Bone marrow (tissue), 2 donors: ENCODE measurements around the gene EFNA4.
"Not testable (repeated sequence)": the region's sequence is repeated elsewhere in the genome, so short reads cannot be mapped to it uniquely, and the experiment has no call there.

ENCODE experiments used
- DNase-seq, 2 donors: peaks; one replicate each; lab custom pipeline; 2025; lab: John Stamatoyannopoulos, UW

The EFNA4 gene

DNA sequence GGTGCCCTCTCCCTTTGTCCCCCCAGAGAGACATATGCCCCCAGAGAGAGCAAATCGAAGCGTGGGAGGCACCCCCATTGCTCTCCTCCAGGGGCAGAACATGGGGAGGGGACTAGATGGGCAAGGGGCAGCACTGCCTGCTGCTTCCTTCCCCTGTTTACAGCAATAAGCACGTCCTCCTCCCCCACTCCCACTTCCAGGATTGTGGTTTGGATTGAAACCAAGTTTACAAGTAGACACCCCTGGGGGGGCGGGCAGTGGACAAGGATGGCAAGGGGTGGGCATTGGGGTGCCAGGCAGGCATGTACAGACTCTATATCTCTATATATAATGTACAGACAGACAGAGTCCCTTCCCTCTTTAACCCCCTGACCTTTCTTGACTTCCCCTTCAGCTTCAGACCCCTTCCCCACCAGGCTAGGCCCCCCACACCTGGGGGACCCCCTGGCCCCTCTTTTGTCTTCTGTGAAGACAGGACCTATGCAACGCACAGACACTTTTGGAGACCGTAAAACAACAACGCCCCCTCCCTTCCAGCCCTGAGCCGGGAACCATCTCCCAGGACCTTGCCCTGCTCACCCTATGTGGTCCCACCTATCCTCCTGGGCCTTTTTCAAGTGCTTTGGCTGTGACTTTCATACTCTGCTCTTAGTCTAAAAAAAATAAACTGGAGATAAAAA lies 23.5 kb downstream of the EFNA4 start:
- no peak for DNase-seq

DNA sequence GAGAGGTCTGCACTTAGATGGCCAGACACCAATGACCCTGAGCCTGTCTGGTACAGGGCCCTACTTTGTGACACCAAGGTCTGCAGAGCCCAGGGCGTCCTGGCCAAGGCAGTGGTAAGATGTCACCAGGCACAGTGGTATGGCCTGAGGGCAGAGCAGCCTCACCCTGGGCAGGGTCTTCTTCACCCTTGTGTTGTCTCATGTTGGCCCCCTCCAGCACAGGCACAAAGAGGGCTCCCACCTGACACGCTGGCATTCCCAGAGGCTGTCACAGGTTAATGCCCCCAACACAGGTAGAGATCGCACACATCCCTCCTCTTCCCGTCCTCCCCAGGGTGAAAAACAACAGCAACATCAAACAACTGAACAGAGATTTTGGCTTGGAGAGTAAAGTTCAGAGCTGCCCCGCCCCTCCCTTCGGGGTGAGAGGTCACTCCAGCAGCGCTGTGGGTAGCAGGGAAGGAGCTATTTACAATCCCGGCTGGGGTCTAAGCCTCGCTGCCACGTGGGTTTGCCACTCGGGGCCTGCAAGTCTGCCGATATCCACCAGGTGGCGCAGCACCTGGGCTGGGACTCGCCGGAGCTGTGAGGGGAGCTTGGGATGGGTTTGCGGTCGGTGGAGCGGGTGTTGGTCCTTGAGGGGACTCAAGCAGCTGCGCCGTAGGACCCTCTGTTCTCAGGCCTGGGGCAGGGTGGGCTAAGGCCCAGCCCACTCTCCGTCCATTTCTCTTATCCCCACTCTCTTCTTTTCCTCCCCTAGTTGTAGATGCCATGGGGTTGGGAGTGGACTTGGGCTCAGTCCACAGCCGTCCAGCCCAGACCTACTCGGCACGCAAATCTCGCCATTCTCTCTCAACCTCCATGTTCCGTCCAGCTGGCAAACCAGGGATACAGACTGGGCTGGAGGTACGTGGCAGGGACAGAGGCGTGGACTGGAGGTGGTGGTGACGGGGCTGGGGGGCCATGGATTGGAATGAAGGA lies 27.8 kb downstream of the EFNA4 start:
- peak; percentile 28 to 51 for DNase-seq

DNA sequence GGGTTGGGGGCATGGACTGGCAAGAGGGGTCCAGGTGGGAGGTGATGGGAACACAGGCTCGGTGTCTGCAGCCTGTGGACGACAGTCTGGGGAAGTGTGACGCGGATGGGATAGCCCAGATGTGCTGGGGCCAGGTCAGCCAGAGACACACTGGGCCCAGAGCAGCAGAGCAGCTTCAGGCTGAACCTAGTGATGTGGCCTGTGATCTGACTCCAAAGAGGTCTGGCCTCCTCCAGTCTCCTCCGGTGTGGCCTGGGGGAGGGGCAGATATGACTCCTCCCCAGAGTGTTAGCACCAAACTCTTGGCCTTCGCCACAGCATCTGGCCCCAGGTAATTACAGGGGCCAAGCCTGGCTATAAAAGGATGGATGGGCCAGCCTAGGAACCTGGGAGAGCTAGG lies 28.6 kb downstream of the EFNA4 start:
- DNase-seq: no peak

DNA sequence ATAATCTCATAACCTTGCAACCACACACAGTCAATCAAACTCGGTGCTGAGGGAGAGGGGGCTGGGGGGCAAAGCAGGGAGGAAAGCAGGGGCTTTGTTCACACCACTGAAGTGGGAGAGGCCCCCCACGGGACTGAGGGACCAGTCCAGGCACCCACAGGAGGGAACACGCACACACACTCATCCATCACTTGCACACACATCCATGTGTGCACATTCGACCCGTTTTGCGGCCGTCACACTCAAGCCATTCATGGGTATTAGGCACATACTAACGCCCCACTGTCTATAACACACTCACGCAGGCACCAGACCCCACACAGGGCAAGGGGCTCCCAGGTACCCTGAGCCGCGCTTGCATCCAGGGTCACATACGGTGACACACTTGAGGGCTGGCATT lies 29.1 kb downstream of the EFNA4 start:
- DNase-seq: no peak

DNA sequence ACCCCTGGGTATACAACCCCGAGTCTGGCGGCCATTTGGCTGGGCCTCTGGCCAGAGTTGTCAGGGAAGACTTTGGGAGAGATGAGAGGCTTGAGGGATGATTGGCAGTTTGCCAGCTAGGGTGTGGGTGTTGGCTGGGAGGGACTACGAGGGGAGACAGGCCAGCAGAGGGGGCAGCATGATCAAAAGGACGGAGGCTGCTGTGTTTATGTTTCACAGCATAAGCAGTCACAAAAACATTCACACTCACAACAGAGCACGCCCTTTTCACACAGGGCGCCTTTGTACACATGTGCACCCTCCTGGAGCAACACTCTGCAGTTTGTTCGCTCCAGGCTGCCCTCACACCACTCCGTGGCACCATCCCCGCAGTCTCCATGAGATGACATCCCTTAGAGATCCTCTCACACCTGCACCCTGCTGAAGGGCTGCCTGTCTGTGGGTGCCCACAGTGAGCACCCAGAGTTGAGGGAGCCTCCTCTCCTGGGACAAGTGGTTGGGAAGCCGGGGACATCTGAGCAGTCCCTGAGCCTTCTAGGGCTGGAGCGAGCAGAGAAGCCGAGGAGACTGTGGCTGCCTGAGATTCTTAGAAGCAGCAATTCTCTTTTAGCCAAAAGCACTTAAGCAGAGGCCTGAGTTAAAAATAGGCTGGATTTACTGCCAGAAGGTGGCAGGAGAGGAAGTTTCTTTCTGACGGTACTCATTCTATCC lies 30.5 kb downstream of the EFNA4 start:
- DNase-seq: peak in 1 of 2 donors; percentile 45

DNA sequence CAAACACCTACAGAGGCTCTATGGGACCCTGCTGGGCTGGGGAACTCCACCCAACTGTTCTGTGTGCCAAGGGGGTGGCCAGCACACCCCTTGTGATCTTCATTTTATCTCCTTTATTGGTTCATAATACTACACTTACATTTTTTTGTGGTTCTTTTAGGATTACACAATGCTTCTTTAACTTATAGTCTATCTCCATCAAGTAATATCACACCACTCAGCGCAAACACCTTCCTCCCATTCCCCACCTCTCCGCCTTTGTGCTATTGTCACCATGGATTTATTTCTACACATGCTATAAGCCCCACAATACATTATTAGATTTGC lies 31.0 kb downstream of the EFNA4 start:
- no peak for DNase-seq

DNA sequence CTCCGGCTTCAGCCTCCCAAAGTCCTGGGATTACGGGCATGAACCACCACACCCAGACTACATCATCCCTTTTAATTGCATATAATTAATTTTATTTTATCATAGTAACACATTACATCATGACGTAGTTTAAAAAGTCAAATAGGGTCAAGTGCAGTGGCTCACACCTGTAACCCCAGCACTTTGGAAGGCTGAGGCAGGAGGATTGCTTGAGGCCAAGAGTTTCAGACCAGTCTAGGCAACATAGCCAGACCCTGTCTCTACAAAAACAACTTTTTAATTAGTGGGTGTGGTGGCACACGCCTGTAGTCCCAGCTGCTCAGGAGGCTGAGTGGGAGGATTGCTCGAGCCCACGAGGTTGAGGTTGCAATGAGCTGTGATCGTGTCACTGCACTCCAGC lies 35.8 kb downstream of the EFNA4 start:
- DNase-seq: no peak

DNA sequence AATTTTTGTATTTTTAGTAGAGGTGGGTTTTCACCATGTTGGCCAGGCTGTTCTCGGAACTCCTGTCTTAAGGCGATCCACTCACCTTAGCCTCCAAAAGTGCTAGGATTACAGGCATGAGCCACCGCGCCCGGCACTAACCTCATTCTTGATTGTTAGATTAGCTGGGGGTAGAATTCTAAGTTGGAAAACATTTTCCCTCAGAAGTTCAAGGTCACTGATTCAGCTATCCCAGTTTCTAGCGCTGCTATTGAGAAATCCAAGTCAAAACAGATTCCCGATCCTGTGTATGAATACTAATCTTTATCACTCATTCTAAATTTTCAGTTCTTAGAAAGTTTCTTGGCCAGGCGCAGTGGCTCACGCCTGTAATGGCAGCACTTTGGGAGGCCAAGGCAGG lies 39.8 kb downstream of the EFNA4 start:
- no peak for DNase-seq

DNA sequence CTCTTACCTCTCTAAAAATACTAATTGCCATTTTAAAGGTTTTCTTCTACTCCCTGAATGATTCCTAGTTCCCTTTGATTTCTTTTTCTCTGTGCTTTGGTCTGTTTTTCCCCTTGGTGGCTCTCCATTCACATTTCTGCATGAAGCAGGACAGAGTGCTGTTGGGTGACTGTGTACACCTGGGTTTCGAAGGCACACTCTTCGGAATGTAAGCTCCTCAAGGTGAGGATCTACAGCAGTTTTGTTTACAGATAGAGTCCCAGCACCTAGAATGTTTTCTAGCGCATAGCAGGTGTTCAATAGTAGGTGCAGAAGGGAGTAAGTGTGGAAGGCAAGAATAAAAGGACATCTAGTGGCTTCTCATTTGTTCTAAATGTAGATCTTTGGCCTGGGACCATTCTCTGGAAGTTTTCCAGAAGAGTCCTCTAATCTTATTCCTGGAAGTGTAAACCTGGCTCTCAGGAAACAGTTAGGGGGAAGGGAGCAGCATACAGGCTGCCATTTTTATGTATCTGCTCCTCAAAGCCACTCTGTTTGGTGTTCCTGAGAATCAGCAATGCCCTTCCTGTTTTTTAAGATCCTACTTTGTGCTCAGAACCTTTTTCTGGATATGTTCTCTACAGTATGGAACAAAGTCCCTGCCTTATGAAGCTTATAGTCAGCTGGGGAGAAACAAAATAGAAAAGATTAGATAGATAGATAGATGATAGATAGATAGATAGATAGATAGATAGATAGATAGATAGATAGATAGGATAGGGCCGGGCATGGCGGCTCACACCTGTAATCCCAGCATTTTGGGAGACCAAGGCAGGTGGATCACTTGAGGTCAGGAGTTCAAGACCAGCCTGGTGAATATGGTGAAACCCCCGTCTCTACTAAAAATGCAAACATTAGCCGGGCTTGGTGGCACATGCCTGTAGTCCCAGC lies 41.3 kb downstream of the EFNA4 start:
- DNase-seq: no peak

DNA sequence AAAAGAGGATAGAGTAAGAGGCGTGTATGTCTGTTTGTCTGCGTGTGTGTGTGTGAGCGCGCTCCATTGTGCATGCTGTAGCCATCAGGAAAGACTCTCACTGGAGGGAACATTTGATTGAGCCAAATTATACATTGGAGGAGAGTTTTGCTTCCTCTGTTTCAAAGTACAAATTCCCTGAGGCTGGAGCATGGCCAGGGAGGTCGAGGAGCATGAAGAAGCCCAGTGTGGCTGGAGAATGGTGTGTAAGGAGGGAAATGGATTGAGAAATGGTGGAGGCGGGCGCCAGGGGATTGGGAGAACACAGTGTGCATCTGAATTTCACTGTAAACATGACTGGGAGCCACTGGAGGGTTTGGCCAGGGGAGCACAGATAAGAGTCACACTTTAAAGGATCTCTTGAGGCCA lies 42.1 kb downstream of the EFNA4 start:
- DNase-seq: no peak

DNA sequence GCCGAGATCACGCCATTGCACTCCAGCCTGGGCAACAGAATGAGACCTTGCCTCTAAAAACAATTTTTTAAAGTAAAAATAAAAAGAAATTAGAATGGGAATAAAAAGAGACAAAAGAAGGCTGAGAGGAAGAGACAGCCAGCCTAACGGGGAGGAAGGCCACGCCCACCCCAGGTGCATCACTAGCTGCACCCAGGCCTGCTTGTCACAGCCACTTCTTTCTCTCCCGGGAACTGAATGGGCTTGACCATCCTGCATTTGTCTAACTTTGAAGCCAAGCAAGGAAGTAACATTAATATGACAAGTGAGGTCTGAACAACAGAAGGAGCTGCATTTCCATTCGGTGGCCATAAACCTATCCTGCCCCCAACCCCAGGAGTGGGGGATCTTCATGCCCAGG lies 43.3 kb downstream of the EFNA4 start:
- no peak for DNase-seq

DNA sequence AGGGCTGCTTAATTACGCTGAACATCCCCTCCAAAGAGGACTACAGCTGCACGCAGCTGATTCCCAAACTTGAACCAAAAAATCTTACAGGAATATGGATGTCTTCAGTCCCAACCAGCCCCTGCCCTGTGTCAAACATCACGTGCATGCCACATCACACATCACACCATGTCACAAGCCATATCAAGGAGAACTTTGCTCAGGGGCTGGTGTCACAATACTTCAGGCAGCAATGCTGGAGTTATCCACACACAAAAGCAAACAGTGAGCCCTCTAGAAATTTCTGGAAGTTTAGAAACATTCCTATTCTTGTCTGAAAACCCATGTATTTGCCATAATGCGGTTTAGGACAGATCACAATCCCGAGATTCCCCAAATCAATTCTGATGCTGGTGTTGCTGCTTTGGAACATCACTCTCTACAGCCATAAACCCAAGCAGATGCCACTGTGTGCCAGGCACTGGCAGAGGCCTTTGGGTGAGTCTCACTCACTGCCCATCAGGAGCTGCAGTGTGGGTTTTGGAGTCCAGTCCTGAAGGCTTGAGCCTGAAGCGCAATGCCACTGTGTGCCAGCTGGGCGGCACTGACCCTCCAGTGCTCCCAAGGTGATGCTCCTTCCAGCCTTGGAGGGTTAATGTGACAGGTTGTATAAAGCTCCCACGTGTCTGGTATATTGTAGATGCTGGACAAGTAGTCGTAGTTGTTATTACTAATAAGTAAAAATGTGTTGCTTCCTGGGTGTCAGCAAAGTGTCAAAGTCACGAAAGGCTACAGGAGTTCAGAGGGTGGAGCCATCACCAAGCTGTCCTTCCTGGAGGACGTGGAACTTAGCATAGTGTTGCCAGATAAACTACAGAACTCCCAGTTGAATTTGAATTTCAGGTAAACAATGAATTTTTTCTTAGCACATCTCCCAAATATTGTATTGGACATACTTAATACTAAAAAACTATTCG lies 44.0 kb downstream of the EFNA4 start:
- no peak for DNase-seq

DNA sequence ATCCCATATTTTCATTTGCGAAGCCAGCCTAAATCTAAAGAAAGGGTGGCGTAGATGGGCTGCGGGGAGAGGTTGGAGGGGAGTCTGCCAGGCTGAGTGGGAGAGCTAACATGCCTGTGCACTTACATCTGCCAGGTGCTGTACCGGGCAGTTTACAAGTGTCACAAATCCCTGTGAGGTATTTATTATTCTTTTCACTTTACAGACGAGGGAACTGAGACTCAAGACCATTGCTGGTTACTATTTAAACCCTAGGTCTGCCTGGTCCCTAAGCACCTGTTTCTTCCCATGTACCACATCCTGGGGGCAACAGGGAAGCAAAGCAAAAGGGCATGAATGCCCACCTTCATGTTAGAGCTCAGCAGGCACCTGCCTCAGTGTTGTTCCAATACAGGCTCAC lies 44.8 kb downstream of the EFNA4 start:
- DNase-seq: no peak

DNA sequence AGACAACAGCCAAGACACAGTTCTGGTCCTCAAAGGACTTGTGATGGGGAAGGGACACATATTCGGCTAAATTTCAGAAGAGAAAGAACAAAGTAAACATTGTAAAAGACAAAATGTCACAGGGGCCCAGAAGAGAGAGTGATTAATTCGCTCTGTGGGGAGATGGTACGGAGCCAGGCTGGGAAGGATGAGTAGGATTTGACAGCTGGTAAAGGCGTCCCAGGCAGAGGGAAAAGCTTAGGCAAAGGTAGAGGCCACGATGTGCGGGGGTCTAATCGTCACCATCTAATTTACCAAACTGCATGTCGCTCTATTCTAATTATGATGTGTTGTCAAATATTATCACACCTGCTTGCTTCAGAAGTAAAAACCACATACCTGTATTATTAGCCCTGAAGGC lies 46.8 kb downstream of the EFNA4 start:
- DNase-seq: no peak

DNA sequence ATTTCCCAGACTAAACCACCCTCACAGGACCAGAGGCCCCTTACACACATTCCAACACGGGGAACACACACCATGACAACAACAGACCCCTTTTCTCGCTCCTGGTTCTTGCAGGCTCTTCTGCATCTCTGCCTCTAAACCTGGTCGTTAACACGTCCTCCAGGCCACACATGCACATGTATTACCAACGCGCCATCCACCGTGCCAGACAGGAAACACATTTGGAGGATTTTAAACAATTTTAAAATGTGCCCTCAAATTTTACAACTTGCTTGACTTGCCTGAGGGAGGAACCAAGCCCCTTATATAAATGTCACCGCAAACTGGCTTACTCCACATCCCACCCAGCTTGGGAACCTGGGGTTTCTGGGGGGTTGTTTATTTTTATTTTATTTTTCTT lies 47.3 kb downstream of the EFNA4 start:
- peak in 1 of 2 donors; percentile 8 for DNase-seq

DNA sequence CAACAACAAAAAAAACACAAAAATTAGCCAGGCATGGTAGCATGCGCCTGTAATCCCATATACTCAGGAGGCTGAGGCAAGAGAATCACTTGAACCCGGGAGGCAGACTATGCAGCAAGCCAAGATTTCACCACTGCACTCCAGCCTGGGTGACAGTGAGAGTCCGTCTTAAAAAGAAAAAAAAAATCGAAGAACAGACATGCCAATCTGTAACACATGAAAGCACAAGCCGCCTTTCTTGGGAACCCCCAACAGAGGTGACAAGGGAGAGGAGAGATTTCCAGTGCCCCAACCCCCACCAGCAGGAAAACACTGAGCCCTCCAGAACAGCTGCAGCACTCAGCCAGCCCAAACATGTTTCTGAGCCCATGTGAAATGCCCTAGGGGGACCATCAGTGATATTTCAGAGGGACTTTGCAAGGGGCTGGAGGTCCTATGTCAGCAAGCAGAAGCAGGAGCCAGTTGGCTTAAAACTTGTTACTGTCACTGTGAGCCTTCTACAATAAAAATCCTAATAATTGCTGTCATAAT lies 50.0 kb downstream of the EFNA4 start:
- DNase-seq: no peak

DNA sequence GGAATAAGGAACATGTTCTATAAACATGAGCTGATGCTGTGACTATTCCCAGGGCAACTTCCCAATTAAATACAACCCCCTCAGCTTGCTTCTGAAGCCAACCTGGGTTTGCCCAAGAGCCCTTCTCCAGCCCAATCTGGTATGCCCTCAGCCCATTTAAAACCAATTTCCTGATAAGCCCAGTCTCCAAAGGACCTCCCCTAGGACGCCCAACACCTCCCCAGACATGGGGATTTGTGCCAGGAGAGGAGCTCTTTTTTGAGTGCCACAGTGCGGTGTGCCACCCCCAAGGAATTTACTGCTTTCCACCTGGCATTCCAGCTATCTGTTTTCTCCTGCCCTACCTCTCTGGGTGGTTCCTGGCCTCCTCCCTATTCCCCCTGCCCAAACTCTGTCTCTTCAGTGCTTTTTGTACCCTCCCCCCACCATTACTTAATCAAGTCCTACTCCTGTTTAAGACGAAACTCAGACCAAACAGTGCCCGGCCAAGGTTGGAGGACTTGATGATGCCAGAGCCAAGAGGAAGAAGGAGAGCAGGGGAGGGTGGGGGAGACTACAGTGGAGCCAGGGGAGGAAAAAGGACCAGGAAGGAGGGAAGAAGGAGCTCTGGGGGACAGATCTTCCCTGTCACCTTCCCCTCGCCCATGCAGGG lies 52.7 kb downstream of the EFNA4 start:
- no peak for DNase-seq

DNA sequence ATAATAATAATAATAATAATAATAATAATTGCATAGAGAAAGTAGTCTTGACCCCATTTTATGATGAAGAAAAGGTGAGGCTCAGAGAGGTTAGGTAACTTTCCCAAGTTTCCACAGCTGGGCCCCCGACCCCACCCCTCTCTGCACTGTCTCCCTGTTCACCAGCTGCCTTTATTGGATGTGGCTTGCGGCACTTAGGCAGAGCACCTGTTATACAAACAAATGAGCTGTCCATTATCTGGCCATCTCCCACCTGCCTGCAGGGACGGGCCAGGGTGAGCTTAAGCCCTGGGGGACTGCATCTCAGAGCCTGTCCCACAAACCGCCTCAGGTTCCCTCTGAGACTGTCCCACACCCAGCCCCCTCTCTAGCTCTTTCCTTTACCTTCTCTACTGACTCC lies 54.1 kb downstream of the EFNA4 start:
- no peak for DNase-seq

DNA sequence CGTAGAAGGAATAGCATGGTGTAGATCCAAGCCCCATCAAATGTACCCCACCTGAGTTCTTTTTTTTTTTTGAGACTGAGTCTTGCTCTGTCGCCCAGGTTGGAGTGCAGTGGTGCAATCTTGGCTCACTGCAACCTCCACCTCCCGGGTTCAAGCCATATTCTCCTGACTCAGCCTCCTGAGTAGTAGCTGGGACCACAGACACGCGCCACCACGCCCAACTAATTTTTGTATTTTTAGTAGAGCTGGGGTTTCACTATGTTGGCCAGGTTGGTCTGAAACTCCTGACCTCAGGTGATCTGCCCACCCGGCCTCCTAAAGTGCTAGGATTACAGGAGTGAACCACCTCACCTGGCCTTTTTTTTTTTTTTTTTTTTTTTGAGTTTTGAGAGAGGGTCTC lies 54.5 kb downstream of the EFNA4 start:
- DNase-seq: not testable (repeated sequence)
